WTC11 (cell line): ENCODE data around the gene TUBB1. TPM values are rescaled to one million over a fixed set of nuclear protein-coding genes. Genes with fewer than 3 reads are reported as not detected.
A peak's percentile ranks its signal among the peaks of the same experiment; 100 is the strongest.
"Not testable (repeated sequence)": the region's sequence is repeated elsewhere in the genome, so short reads cannot be mapped to it uniquely, and the experiment has no call there.

ENCODE experiments used
- ATAC-seq: fragments of 200-7000 bp; cut with Tn5 transposase; 2 replicates; pipeline ENCODE4 v1.10.0; 2021; ENCODE audit warnings: mild to moderate bottlenecking, moderate library complexity
- CTCF ChIA-PET: fragments of 300-600 bp; sonication (Branson Sonifier 250); formaldehyde crosslinking; loops from one replicate; lab custom pipeline; 2021; ENCODE audit warnings: antibody characterized with exemption; lab: Charles Lee
- POLR2A ChIA-PET: fragments of 350-600 bp; sonication (Branson Sonifier 250); formaldehyde crosslinking; loops from one replicate; lab custom pipeline; 2021; ENCODE audit warnings: antibody characterized with exemption; lab: Charles Lee
- DNase-seq: peaks from one replicate; pipeline ENCODE4 v3.0.0; 2021; ENCODE audit warnings: low spot score
- H3K27ac Mint-ChIP-seq: 2 replicates; pipeline ENCODE4 v1.8.0; 2021; ENCODE audit warnings: mixed read lengths
- H3K27me3 Mint-ChIP-seq: 2 replicates; pipeline ENCODE4 v1.8.0; 2021; ENCODE audit warnings: low read depth, mild to moderate bottlenecking, moderate library complexity, mixed read lengths
- H3K36me3 Mint-ChIP-seq: 2 replicates; pipeline ENCODE4 v1.8.0; 2021; ENCODE audit warnings: mixed read lengths
- H3K4me1 Mint-ChIP-seq: 2 replicates; pipeline ENCODE4 v1.8.0; 2022; ENCODE audit warnings: mixed read lengths
- H3K4me3 Mint-ChIP-seq: 2 replicates; pipeline ENCODE4 v1.8.0; 2021; ENCODE audit warnings: mild to moderate bottlenecking, moderate library complexity, mixed read lengths
- H3K9me3 Mint-ChIP-seq: 2 replicates; pipeline ENCODE4 v1.8.0; 2021; ENCODE audit warnings: mixed read lengths
- CREB1 ChIP-seq: sonication (generic); formaldehyde crosslinking; IDR thresholded peaks from 2 replicates; pipeline ENCODE4 v1.8.0; 2023; ENCODE audit warnings: mild to moderate bottlenecking, missing genetic modification reagents
- FOXK1 ChIP-seq: sonication (generic); formaldehyde crosslinking; IDR thresholded peaks from 2 replicates; pipeline ENCODE4 v1.8.0; 2022; ENCODE audit warnings: mild to moderate bottlenecking, moderate library complexity, missing genetic modification reagents
- NFATC4 ChIP-seq: fragments of 250-450 bp; sonication (Bioruptor Pico); IDR thresholded peaks from 2 replicates; pipeline ENCODE4 v1.9.0; 2021; ENCODE audit warnings: mild to moderate bottlenecking
- NR2C2 ChIP-seq: sonication (generic); formaldehyde crosslinking; IDR thresholded peaks from 2 replicates; pipeline ENCODE4 v1.8.0; 2022; ENCODE audit warnings: mild to moderate bottlenecking, missing genetic modification reagents
- PRRX2 ChIP-seq: fragments of 250-450 bp; sonication (Bioruptor Pico); IDR thresholded peaks from 2 replicates; pipeline ENCODE4 v1.8.0; 2021; ENCODE audit warnings: mild to moderate bottlenecking
- ZNF138 ChIP-seq: sonication (generic); formaldehyde crosslinking; conservative IDR thresholded peaks from 2 replicates; pipeline ENCODE4 v1.8.1; 2022; ENCODE audit warnings: mild to moderate bottlenecking, moderate library complexity, missing genetic modification reagents
- ZNF416 ChIP-seq: fragments of 250-450 bp; sonication (Bioruptor Pico); IDR thresholded peaks from 2 replicates; pipeline ENCODE4 v1.9.0; 2021; ENCODE audit warnings: mild to moderate bottlenecking, inconsistent platforms
- total RNA-seq: library from RNA; stranded (reverse); gene quantifications from 3 replicates; pipeline ENCODE4 v1.2.3, GENCODE V29; 2021
- TF ChIP-seq, protein P1 (sequence below): sonication (generic); formaldehyde crosslinking; IDR thresholded peaks from 2 replicates; pipeline ENCODE4 v1.8.0; 2022; ENCODE audit warnings: mild to moderate bottlenecking, missing genetic modification reagents
- TF ChIP-seq, protein P2 (sequence below): sonication (generic); formaldehyde crosslinking; IDR thresholded peaks from 2 replicates; pipeline ENCODE4 v1.8.0; 2022; ENCODE audit warnings: missing genetic modification reagents
- TF ChIP-seq, protein P3 (sequence below): sonication (generic); formaldehyde crosslinking; IDR thresholded peaks from 2 replicates; pipeline ENCODE4 v1.8.1; 2023; ENCODE audit warnings: mild to moderate bottlenecking, missing genetic modification reagents, moderate library complexity

Gene TUBB1
- total RNA-seq, 1 experiment from 2014 or later = not detected

DNA sequence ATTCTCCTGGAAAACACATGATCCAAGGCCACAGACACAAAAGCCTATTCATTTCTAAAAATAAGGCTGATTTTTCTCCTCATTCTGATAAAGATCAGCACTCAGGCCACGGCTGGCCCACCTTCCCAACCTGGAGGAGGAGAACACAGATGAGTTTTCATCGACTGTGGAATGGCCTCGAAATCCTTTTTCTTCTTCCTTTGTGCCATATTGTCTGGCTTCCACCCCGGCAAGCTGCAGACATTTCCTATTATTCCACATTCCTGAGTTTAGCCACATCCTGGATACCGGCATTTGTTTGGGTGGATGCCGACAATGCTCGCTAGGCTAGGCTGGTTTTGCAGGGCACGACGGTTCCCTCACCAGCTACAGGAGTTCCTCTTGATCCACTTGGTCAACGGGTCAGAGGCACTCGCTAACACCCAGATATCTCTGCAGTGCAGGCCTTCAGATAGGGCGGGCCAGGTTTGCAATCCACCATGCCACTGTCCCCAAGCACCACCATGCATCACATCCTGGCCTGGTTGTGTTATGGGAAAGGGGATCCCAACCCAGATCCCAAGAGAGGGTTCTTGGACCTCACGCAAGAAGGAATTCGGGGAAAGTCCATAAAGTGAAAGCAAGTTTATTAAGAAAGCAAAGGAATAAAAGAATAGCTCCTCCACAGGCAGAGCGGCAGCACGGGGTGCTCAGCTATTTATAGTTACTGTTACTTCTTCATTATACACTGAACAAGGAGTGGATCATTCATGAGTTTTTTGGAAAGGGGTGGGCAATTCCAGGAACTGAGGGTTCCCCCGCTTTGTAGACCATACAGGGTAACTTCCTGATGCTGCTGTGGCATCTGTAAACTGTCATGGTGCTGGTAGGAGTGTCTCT, 8.0 kb upstream of the TUBB1 start:
- Mint-ChIP-seq H3K36me3 (no peaks in the 10 kb centered on the region), H3K27me3 (peaks cover 29% of the 10 kb centered on the region), H3K27ac (no peak overlapping the region), H3K4me3 (no peak overlapping the region), H3K9me3 (no peaks in the 10 kb centered on the region), H3K4me1 (peaks cover 15% of the 10 kb centered on the region)
- DNase-seq = peak; percentile 10
- TF ChIP-seq NFATC4 (no peak), NR2C2 (CRISPR knock-in tag) (no peak), FOXK1 (CRISPR knock-in tag) (no peak), CREB1 (no peak), ZNF138 (CRISPR knock-in tag) (no peak), ZNF416 (CRISPR knock-in tag) (no peak)
- TF ChIP-seq, protein P1, sequence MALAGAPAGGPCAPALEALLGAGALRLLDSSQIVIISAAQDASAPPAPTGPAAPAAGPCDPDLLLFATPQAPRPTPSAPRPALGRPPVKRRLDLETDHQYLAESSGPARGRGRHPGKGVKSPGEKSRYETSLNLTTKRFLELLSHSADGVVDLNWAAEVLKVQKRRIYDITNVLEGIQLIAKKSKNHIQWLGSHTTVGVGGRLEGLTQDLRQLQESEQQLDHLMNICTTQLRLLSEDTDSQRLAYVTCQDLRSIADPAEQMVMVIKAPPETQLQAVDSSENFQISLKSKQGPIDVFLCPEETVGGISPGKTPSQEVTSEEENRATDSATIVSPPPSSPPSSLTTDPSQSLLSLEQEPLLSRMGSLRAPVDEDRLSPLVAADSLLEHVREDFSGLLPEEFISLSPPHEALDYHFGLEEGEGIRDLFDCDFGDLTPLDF (CRISPR knock-in tag) = no peak
- TF ChIP-seq, protein P2, sequence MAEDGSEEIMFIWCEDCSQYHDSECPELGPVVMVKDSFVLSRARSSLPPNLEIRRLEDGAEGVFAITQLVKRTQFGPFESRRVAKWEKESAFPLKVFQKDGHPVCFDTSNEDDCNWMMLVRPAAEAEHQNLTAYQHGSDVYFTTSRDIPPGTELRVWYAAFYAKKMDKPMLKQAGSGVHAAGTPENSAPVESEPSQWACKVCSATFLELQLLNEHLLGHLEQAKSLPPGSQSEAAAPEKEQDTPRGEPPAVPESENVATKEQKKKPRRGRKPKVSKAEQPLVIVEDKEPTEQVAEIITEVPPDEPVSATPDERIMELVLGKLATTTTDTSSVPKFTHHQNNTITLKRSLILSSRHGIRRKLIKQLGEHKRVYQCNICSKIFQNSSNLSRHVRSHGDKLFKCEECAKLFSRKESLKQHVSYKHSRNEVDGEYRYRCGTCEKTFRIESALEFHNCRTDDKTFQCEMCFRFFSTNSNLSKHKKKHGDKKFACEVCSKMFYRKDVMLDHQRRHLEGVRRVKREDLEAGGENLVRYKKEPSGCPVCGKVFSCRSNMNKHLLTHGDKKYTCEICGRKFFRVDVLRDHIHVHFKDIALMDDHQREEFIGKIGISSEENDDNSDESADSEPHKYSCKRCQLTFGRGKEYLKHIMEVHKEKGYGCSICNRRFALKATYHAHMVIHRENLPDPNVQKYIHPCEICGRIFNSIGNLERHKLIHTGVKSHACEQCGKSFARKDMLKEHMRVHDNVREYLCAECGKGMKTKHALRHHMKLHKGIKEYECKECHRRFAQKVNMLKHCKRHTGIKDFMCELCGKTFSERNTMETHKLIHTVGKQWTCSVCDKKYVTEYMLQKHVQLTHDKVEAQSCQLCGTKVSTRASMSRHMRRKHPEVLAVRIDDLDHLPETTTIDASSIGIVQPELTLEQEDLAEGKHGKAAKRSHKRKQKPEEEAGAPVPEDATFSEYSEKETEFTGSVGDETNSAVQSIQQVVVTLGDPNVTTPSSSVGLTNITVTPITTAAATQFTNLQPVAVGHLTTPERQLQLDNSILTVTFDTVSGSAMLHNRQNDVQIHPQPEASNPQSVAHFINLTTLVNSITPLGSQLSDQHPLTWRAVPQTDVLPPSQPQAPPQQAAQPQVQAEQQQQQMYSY (CRISPR knock-in tag) = no peak
- ChIA-PET CTCF (interaction anchor here (1.5 to 1.7 kb wide), 2 partner anchors 197 to 211 kb away, joined by 6 to 7 read pairs; no protein-coding TSS in a partner anchor), POLR2A (no interaction called here)
- no peak for ATAC-seq

DNA sequence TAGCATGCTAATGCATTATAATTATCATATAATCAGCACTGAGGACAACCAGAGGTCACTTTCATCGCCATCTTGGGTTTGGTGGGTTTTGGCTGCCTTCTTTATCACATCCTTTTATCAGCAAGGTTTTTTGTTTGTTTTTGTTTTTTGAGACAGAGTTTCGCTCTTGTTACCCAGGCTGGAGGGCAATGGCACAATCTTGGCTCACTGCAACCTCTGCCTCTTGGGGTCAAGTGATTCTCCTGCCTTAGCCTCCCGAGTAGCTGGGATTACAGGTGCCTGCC, 7.4 kb upstream of the TUBB1 start:
- H3K9me3 Mint-ChIP-seq, H3K27ac Mint-ChIP-seq, H3K4me3 Mint-ChIP-seq, H3K36me3 Mint-ChIP-seq, DNase-seq, ATAC-seq, POLR2A ChIA-PET: not testable (repeated sequence)
- H3K4me1 Mint-ChIP-seq = peaks cover 16% of the 10 kb centered on the region
- H3K27me3 Mint-ChIP-seq = peaks cover 29% of the 10 kb centered on the region
- CTCF ChIA-PET = interaction anchor here (1.5 kb wide), 1 partner anchor 210 kb away, joined by 6 read pairs; no protein-coding TSS in a partner anchor

DNA sequence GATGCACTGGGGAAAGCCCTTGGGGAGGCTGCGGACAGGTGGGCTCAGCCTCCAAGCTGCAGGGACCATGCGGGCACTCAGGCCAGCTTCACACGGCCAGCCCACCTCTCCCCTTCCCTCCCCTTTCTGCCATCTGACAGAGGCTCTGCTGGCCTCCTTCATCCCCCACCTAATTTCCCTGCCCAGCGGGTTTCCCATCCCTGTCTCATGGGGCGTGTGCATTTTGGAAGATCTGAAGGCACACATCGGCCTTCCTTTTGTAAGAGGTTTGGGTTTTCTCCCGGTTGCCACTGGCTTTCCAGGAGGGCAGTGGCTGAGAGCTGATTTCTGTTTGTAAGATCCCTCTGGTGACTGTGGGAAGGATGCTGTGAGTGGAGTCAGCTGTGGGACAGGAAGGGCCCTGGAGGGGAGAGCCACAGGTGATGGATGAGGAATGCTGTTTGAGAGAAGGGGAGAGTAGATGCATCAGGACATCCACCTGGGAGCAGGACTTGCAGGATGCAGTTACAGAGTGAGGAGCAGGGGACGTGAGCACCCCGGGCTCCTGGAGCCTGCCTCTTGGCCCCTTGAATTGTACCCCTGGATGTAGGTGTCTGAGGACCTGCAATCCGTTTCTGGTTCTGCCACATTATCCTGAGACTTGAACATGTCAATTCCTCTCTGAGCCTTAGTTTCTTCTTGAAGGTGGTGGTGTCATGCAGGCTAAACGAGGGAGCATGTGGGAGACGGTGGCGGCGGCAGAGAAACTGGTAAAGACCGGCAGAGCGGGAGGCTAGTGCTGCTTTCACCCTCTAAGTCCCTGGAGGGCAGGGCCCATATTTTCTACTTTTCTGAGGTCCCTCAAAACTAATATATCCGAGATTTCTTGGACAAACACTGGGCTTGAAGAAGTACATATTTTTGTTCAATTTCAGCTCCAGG, 5.9 kb upstream of the TUBB1 start:
- no peak for TF ChIP-seq PRRX2 (CRISPR knock-in tag)
- TF ChIP-seq, protein P3, sequence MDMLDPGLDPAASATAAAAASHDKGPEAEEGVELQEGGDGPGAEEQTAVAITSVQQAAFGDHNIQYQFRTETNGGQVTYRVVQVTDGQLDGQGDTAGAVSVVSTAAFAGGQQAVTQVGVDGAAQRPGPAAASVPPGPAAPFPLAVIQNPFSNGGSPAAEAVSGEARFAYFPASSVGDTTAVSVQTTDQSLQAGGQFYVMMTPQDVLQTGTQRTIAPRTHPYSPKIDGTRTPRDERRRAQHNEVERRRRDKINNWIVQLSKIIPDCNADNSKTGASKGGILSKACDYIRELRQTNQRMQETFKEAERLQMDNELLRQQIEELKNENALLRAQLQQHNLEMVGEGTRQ (CRISPR knock-in tag) = no peak
- TF ChIP-seq, all 79 proteins: peak for 0
- ChIA-PET POLR2A (no interaction called here), CTCF (no interaction called here)
- no peak for ATAC-seq
- H3K4me3 Mint-ChIP-seq = no peak overlapping the region
- H3K27ac Mint-ChIP-seq = no peak overlapping the region
- DNase-seq = no peak
- peaks cover 34% of the 10 kb centered on the region for H3K27me3 Mint-ChIP-seq
- H3K4me1 Mint-ChIP-seq = peaks cover 16% of the 10 kb centered on the region
- no peaks in the 10 kb centered on the region for H3K36me3 Mint-ChIP-seq
- no peaks in the 10 kb centered on the region for H3K9me3 Mint-ChIP-seq
